Caco-2 (cell line): ENCODE measurements around the gene NPAS2. TPM values are rescaled to one million over a fixed set of nuclear protein-coding genes. Genes with fewer than 3 reads are reported as not detected.

ENCODE experiments used
- BruUV-seq: library from RNA; stranded (reverse); fragments of 400-500 nt; replicated peaks from 2 replicates; lab custom pipeline; 2021; lab: Mats Ljungman, UMichigan
- CTCF ChIA-PET: fragments of 300-600 bp; sonication (Branson Sonifier 250); formaldehyde crosslinking; loops from one replicate; lab custom pipeline; 2022; ENCODE audit warnings: antibody characterized with exemption; lab: Charles Lee
- POLR2A ChIA-PET: fragments of 300-600 bp; sonication (Branson Sonifier 250); formaldehyde crosslinking; loops from one replicate; lab custom pipeline; 2022; ENCODE audit warnings: antibody characterized with exemption; lab: Charles Lee
- DNase-seq, 2 experiments: peaks; one replicate each; pipeline versions ENCODE4 v3.0.0 to v3.0.0-alpha.2; 2020 to 2022
- H3K27me3 ChIP-seq: replicated peaks from 2 replicates; pipeline ENCODE4 v1.6.0; 2011; ENCODE audit warnings: low read length; ENCODE audit not compliant: control insufficient read depth, insufficient read depth
- H3K36me3 ChIP-seq: 2 replicates; pipeline ENCODE4 v1.5.1; 2011; ENCODE audit warnings: low read length; ENCODE audit not compliant: control insufficient read depth, insufficient read depth
- H3K4me1 ChIP-seq: fragments of 250-450 bp; sonication (Bioruptor Pico); 2 replicates; pipeline ENCODE4 v1.5.1; 2020; ENCODE audit warnings: mild to moderate bottlenecking
- H3K4me3 ChIP-seq: 2 replicates; pipeline ENCODE4 v1.5.1; 2011; ENCODE audit warnings: low read depth, mild to moderate bottlenecking, control low read depth, low read length
- H3K9me3 ChIP-seq: fragments of 250-450 bp; sonication (Bioruptor Pico); 2 replicates; pipeline ENCODE4 v1.5.1; 2020; ENCODE audit warnings: mild to moderate bottlenecking, moderate library complexity
- H3K27ac Mint-ChIP-seq: one replicate; pipeline ENCODE4 v1.8.0; 2022; ENCODE audit warnings: mixed read lengths; ENCODE audit not compliant: unreplicated experiment
- H3K27me3 Mint-ChIP-seq: one replicate; pipeline ENCODE4 v1.8.0; 2022; ENCODE audit warnings: mixed read lengths; ENCODE audit not compliant: insufficient read depth, unreplicated experiment
- H3K36me3 Mint-ChIP-seq: one replicate; pipeline ENCODE4 v1.8.0; 2022; ENCODE audit warnings: mild to moderate bottlenecking, mixed read lengths; ENCODE audit not compliant: insufficient read depth, unreplicated experiment
- H3K4me1 Mint-ChIP-seq: one replicate; pipeline ENCODE4 v1.8.0; 2022; ENCODE audit warnings: low read depth, mixed read lengths; ENCODE audit not compliant: unreplicated experiment
- H3K4me3 Mint-ChIP-seq: one replicate; pipeline ENCODE4 v1.8.0; 2022; ENCODE audit warnings: mild to moderate bottlenecking, moderate library complexity, mixed read lengths; ENCODE audit not compliant: unreplicated experiment
- H3K9me3 Mint-ChIP-seq: one replicate; pipeline ENCODE4 v1.8.0; 2022; ENCODE audit warnings: mixed read lengths; ENCODE audit not compliant: unreplicated experiment
- intact Hi-C: fragments of 100-400 bp; cut with micrococcal nuclease; formaldehyde crosslinking; loops from one replicate; pipeline ENCODE4 v1.10.0; 2022; ENCODE audit not compliant: unreplicated experiment
- total RNA-seq: library from RNA; stranded (reverse); gene quantifications from 2 replicates; pipeline ENCODE4 v1.2.3, GENCODE V29; 2022
- TF ChIP-seq, protein P1 (sequence below), 2 experiments: fragments of 200-600 bp in 1 of 2; IDR thresholded peaks; 1 replicate in 1 of 2; 2 replicates in 1 of 2; pipeline versions ENCODE4 v1.5.1 to v1.8.0; 2011 to 2022; ENCODE audit warnings: antibody characterized with exemption in 1 of 2, control low read depth in 1 of 2, inconsistent platforms in 1 of 2, low read depth in 1 of 2, low read length in 1 of 2, mild to moderate bottlenecking in 1 of 2, moderate library complexity in 1 of 2; ENCODE audit not compliant: insufficient read depth in 1 of 2, severe bottlenecking in 1 of 2, unreplicated experiment in 1 of 2

The NPAS2 gene
- total RNA-seq, 1 experiment from 2014 or later = 2.8 TPM

DNA sequence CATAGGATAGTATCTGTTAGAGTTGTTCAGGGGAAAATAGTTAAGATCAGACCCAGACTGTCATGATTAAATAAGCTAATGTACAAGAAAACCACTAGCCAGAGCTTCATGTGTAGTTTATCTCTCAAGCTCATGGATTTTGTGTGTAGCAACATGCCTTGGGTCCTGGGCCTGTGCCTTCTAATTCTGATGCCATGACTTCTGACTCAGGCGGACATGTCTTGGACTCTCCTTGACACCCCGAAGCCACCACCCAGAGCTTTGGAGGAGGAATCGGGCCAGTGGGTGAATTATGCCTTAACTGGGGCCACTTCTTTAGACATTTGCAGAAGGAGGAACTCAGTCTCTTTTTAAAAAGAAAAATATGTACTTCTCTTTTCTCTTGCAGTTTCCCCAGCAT, 68.7 kb downstream of the NPAS2 start:
- no TSS peak for BruUV-seq
- CTCF ChIA-PET = no interaction called here
- H3K36me3 Mint-ChIP-seq = peaks cover 3% of the 10 kb centered on the region
- intact Hi-C loops = no loop called here
- no peaks in the 10 kb centered on the region for H3K36me3 ChIP-seq
- POLR2A ChIA-PET = no interaction called here
- no peaks in the 10 kb centered on the region for H3K9me3 ChIP-seq
- DNase-seq = no peak
- H3K27ac Mint-ChIP-seq = no peak overlapping the region
- H3K4me3 ChIP-seq = no peak overlapping the region
- no peaks in the 10 kb centered on the region for H3K27me3 Mint-ChIP-seq
- TF ChIP-seq, protein P1, sequence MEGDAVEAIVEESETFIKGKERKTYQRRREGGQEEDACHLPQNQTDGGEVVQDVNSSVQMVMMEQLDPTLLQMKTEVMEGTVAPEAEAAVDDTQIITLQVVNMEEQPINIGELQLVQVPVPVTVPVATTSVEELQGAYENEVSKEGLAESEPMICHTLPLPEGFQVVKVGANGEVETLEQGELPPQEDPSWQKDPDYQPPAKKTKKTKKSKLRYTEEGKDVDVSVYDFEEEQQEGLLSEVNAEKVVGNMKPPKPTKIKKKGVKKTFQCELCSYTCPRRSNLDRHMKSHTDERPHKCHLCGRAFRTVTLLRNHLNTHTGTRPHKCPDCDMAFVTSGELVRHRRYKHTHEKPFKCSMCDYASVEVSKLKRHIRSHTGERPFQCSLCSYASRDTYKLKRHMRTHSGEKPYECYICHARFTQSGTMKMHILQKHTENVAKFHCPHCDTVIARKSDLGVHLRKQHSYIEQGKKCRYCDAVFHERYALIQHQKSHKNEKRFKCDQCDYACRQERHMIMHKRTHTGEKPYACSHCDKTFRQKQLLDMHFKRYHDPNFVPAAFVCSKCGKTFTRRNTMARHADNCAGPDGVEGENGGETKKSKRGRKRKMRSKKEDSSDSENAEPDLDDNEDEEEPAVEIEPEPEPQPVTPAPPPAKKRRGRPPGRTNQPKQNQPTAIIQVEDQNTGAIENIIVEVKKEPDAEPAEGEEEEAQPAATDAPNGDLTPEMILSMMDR (IDR thresholded peaks at IDR 0.05; ENCODE audit: insufficient read depth in 1 of 2, low read depth in 1 of 2, low read length in 1 of 2, severe bottlenecking in 1 of 2, unreplicated experiment in 1 of 2) = no peak
- no peak overlapping the region for H3K4me3 Mint-ChIP-seq
- H3K27me3 ChIP-seq = no peaks in the 10 kb centered on the region
- peaks cover 13% of the 10 kb centered on the region for H3K4me1 Mint-ChIP-seq
- H3K9me3 Mint-ChIP-seq = no peaks in the 10 kb centered on the region
- peaks cover 12% of the 10 kb centered on the region for H3K4me1 ChIP-seq

DNA sequence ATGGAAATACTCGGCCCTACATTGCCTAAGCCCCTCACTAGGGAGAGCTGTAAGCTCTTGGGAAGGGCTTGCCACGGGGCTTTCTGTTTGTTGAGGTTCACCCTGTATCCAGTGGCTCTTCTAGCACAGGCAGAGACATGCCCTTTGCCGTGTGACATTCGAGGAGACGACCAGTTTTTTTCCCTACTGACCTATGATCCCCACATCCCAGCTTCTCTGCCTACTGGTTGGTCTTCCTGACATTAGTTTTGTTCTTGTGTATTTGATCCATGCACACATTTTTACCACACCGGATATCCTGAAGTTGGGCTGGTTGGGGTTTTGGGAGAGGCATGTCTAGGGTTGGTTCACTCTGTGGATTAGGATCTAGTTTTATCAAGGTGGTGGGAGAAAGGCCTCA, 69.3 kb downstream of the NPAS2 start:
- Histone ChIP-seq H3K9me3 (no peaks in the 10 kb centered on the region), H3K27me3 (no peaks in the 10 kb centered on the region), H3K4me1 (peaks cover 9% of the 10 kb centered on the region), H3K4me3 (no peak overlapping the region), H3K36me3 (no peaks in the 10 kb centered on the region)
- ChIA-PET POLR2A (no interaction called here), CTCF (no interaction called here)
- peaks cover 6% of the 10 kb centered on the region for H3K4me1 Mint-ChIP-seq
- no peaks in the 10 kb centered on the region for H3K27me3 Mint-ChIP-seq
- TF ChIP-seq, protein P1 (IDR thresholded peaks at IDR 0.05; ENCODE audit: insufficient read depth in 1 of 2, low read depth in 1 of 2, low read length in 1 of 2, severe bottlenecking in 1 of 2, unreplicated experiment in 1 of 2) = no peak
- H3K36me3 Mint-ChIP-seq = no peaks in the 10 kb centered on the region
- intact Hi-C loops = no loop called here
- H3K27ac Mint-ChIP-seq = no peak overlapping the region
- H3K9me3 Mint-ChIP-seq = no peaks in the 10 kb centered on the region
- DNase-seq = no peak
- BruUV-seq = no TSS peak
- no peak overlapping the region for H3K4me3 Mint-ChIP-seq

DNA sequence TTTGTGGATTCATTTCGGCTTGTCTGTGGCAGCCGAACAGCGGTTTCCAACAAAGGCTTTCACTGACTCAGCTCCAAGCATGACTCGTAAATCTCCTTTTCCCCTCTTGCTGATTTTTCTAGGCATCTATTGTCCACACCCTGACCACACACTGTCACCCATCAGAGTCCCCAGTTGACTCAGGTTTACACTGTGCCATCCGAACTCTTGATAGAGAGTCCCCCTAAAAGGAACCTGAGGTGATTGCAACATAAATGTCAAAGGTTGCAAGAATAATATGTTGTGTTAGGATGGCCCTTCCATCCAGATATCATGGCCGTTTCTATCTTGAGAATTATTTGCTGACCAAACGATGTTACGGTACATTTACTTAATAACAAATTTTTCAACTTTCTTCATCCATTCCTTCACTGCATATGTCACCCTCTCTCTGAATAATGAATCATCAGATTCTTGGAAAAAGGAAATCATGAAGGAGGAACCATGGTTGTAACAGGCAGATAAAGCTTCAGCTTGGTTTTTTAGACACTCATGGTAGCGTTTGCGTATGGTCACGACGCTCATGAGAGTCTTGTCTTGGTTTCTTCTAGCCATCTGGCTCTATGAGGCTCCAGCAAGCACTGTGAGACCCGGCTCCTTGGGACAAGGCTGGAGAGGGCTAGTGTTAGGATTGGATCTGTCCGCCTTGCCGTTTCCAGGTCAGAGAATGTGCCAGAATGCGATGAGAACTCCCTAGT, 72.1 kb downstream of the NPAS2 start:
- Histone ChIP-seq H3K4me3 (no peak overlapping the region), H3K9me3 (no peaks in the 10 kb centered on the region), H3K36me3 (no peaks in the 10 kb centered on the region), H3K27me3 (no peaks in the 10 kb centered on the region), H3K4me1 (peaks cover 14% of the 10 kb centered on the region; the same call in 1 of the 2 replicates)
- TF ChIP-seq, protein P1 (IDR thresholded peaks at IDR 0.05; ENCODE audit: insufficient read depth in 1 of 2, low read depth in 1 of 2, low read length in 1 of 2, severe bottlenecking in 1 of 2, unreplicated experiment in 1 of 2) = no peak
- Mint-ChIP-seq H3K4me1 (peaks cover 4% of the 10 kb centered on the region), H3K9me3 (no peaks in the 10 kb centered on the region), H3K27ac (no peak overlapping the region), H3K27me3 (no peaks in the 10 kb centered on the region), H3K36me3 (no peaks in the 10 kb centered on the region), H3K4me3 (no peak overlapping the region)
- BruUV-seq = no TSS peak
- POLR2A ChIA-PET = no interaction called here
- intact Hi-C loops = no loop called here
- CTCF ChIA-PET = no interaction called here
- no peak for DNase-seq
